HG02642 (cell line): Measurements from ENCODE around the gene TIGD2.
A peak's percentile ranks its signal among the peaks of the same experiment; 100 is the strongest.

Source experiments
- ATAC-seq: cut with Tn5 transposase; IDR thresholded peaks from one replicate; pipeline ENCODE4 v1.9.1; 2021; ENCODE audit warnings: mild to moderate bottlenecking; ENCODE audit not compliant: unreplicated experiment, poor library complexity

Gene TIGD2

DNA sequence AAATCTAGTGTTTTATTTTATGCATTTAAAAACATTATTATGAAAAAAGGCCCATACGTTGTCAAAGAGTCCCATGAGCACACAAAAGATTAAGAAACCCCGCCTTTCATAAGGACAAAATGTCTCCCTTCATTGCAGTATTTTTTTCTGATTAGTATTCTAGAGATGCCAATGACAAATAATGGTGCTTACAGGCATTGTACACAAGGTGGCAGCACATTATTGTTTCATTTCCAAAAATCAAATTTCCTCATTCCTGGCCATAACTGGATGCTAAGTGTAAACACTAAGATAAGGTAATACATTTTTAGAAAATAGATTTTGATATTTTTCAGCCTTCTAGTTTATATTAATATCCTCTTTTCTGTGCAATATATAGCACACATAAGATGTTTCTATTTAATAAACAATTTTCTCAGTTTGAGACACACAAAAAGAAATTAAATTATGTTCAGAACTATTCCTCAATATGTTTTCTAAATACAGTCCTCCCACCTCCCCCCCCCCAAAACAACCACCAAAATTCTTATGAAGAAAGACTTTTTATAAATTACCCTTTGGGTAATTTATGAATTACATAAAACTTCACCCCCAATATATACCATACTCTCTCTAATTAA is 47.7 kb downstream of the TIGD2 start:
- peak; percentile 70 for ATAC-seq

DNA sequence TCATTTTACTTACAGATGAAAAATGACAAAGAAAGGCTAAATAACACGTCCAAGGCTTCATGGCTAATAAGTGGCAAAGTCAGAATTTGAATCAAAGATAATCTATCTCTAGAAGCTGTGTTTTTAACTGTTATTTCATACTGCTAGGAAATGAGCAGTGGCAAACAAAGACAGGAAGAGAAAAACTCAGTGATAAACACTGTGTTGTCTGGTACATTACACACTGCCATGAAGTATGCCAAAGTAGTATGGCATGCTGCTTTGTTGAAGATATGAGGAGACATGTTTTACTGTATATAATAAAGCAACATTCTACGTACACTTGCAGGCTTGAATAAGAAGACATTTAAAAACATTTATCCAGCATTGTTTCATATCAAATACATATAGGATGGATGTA is 49.5 kb downstream of the TIGD2 start:
- no peak for ATAC-seq

DNA sequence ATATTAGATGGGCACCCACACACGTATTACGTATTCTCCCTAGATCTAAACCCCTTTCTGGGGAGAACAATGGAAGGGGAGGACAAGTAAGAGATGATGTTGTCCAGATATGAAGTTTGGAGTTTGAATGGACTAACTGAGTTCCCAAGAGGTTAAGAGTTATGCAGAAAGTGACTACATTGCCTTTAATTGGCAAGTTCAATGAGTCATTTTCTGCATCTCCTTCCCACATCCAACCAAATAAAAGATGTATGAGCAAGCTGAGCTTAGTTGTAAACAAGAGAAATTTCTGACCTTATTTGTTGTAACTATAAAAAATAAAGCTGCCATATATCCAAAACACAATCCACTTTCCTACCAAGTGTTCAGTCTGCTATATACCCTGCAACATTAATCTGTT is 50.5 kb downstream of the TIGD2 start:
- ATAC-seq, result no peak

DNA sequence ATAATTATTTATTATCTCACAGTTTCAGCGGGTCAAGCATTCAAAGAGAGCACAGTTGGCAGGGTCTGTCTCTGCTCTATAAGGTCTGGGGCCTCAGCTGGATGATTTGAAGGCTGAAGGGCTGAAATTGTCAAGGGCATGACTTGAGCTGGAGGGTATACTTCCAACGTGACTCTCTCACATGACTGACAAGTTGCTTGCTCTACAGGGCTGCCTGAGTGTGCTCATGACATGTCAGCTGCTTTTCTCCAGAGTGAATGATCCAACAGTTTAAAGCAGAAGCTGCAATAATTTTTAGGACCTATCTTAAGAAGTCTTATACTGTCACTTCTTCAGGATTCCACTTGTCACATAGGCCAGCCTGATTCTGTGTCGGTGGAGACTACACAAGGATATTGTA is 51.2 kb downstream of the TIGD2 start:
- no peak for ATAC-seq

DNA sequence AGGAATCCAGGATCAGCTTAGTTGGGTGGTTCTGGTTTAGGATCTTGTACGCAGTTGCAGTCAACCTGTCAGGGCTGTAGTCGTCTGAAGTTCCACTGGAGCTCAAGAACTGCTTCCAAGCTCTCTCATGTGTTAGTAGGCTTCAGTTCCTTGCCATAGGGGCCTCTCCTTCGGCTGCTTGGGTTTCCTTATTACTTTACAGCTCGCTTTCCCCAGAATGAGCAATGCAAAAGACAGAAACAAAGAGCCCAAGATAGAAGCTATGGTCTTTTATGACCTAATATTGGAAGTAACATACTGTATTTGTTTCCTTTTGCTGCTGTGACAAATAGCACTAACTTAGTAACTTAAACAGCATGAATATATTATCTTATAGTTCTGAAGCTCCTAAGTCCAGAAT is 51.7 kb downstream of the TIGD2 start:
- no peak for ATAC-seq

DNA sequence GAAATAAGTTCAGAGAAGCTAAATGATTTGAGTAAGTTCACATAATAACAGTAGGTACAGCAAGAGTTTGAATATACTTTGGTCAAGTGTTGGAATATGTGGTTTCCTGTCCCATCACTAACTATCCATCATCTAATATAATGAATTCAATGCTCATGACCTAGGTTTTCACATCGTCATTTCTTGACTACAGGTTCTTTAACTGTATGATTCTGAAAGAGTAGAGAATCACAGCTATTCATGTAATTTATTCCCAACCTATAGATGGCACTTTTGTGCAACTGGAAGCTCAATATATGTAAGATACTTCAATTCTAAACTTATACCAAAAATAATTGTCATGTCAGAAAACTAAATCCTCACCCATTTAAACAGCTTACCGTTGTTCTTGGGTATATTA is 53.1 kb downstream of the TIGD2 start:
- ATAC-seq, result no peak
